NB4 (cell line): ENCODE results near the gene CNPY1.

ENCODE experiments used
- DNase-seq: peaks from one replicate; pipeline ENCODE4 v3.0.0; 2010; ENCODE audit warnings: low read depth
- H3K4me3 ChIP-seq: one replicate; pipeline ENCODE4 v1.5.1; 2011; ENCODE audit warnings: mild to moderate bottlenecking, low read depth, low read length, moderate library complexity
- CTCF ChIP-seq: IDR thresholded peaks from one replicate; pipeline ENCODE4 v1.5.1; 2012; ENCODE audit warnings: low read depth, low read length
- MAX ChIP-seq: IDR thresholded peaks from 2 replicates; pipeline ENCODE4 v1.6.1; 2011; ENCODE audit warnings: low read depth, low read length
- MYC ChIP-seq: IDR thresholded peaks from 2 replicates; pipeline ENCODE4 v1.6.1; 2011; ENCODE audit warnings: low read depth, low read length
- POLR2A ChIP-seq: IDR thresholded peaks from 2 replicates; pipeline ENCODE4 v1.6.1; 2011; ENCODE audit warnings: mild to moderate bottlenecking; ENCODE audit not compliant: insufficient read length; ENCODE audit errors: extremely low read depth

CNPY1 gene

GRCh38 chr7:155481764-155482163, 64.6 kb downstream of the CNPY1 start:
- no peak overlapping the region for H3K4me3 ChIP-seq
- TF ChIP-seq POLR2A (no peak), MYC (no peak), CTCF (no peak), MAX (no peak)
- DNase-seq = no peak

GRCh38 chr7:155477476-155477875, 68.9 kb downstream of the CNPY1 start:
- TF ChIP-seq POLR2A = no peak
- no peak for TF ChIP-seq CTCF
- TF ChIP-seq MYC = no peak
- no peak for TF ChIP-seq MAX

GRCh38 chr7:155471718-155472117, 74.6 kb downstream of the CNPY1 start:
- no peak overlapping the region for H3K4me3 ChIP-seq
- no peak for DNase-seq
- TF ChIP-seq MAX (no peak), CTCF (no peak), POLR2A (no peak), MYC (no peak)

More at GRCh38 chr7:155477476-155477875, 68.9 kb downstream of the CNPY1 start:
- H3K4me3 ChIP-seq = no peak overlapping the region
- no peak for DNase-seq

- no peak for DNase-seq
- TF ChIP-seq POLR2A (no peak), CTCF (no peak), MYC (no peak), MAX (no peak)
- H3K4me3 ChIP-seq = no peak overlapping the region
These were observed 75.4 kb downstream of the CNPY1 start for GRCh38 chr7:155470686-155471638.

GRCh38 chr7:155470186-155470487, 76.2 kb downstream of the CNPY1 start:
- no peak for DNase-seq
- TF ChIP-seq POLR2A (no peak), MAX (no peak), MYC (no peak), CTCF (no peak)
- no peak overlapping the region for H3K4me3 ChIP-seq
